Natural killer cell treated with Interleukin-12 subunit alpha and Interleukin-12 subunit beta and Interleukin-15 and Interleukin-18, amount 100 ng/mL, for 72 hours (primary cell): Measurements from ENCODE around the gene TFPT. TPM values are rescaled to one million over a fixed set of nuclear protein-coding genes. Genes with fewer than 3 reads are reported as not detected.

Experiments used
- ATAC-seq, 2 donors: fragments of 150-1000 bp; cut with Tn5 transposase in 1 of 2; sonication (Bioruptor Pico), chemical (Tn5 transposase) in 1 of 2; 2 replicates each; pipeline ENCODE4 v1.10.0; 2021
- DNase-seq: peaks from one replicate; pipeline ENCODE4 v3.0.0; 2022; ENCODE audit warnings: low spot score
- H3K27ac Mint-ChIP-seq, 2 donors: 1 replicate in 1 of 2; 2 replicates in 1 of 2; pipeline ENCODE4 v1.8.0; 2022; ENCODE audit warnings: mixed read lengths in 2 of 2, mild to moderate bottlenecking in 1 of 2, moderate library complexity in 1 of 2
- H3K27me3 Mint-ChIP-seq, 2 donors: 1 replicate in 1 of 2; 2 replicates in 1 of 2; pipeline ENCODE4 v1.8.0; 2022; ENCODE audit warnings: mixed read lengths in 2 of 2
- H3K36me3 Mint-ChIP-seq: one replicate; pipeline ENCODE4 v1.8.0; 2022; ENCODE audit warnings: mixed read lengths
- H3K4me1 Mint-ChIP-seq, 2 donors: 1 replicate in 1 of 2; 2 replicates in 1 of 2; pipeline ENCODE4 v1.8.0; 2022; ENCODE audit warnings: low read depth in 2 of 2, mixed read lengths in 2 of 2, mild to moderate bottlenecking in 1 of 2
- H3K4me3 Mint-ChIP-seq: one replicate; pipeline ENCODE4 v1.8.0; 2022; ENCODE audit warnings: mixed read lengths
- H3K9me3 Mint-ChIP-seq: 2 replicates; pipeline ENCODE4 v1.8.0; 2022; ENCODE audit warnings: mixed read lengths
- total RNA-seq, 2 donors: library from RNA; stranded (reverse); gene quantifications; one replicate each; pipeline ENCODE4 v1.2.3, GENCODE V29; 2022

TFPT gene
- total RNA-seq, 2 donors from 2014 or later: 48.3 to 51.7 TPM

DNA sequence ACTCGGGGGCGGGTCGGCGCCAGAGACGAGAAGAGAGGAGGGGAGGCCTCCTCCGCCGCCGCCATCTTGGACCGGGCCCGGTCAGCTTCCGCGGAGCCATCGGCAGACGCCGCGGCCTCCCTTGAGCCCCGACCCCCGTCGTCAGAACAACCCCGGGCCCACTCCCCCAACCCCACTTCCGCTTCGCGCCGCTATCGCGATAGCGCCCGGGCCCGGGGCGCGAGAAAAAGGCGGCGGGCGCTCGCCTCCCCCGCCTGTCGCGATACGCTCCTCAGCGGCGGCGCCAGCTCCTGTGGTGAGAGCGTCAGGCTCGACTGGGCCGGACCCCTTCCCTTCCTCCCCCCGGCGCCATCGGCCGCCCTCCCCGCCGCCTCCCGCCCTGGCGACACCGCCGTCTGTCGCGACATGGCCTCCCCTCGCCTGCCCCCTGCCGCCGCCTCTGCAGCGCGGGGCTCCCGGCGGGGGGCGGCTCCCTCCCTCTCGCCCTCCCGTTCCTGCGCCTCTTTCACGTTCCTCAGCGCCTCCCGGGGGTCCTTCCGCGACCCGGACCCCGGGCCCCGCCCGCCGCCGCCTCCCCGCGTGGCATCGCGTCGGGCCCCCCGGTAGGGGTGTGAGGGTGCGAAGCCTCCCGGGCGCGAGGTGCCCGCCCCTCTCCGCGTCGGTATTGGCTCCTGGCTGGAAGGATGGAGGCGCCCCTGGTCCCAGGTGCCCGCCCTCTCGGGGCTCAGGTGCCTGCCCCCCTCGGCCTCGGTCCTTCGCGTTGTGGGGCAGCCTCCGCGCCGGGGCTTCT lies 22.4 kb upstream of the TFPT start, which contains the start of gene CNOT3:
Gene CNOT3 (plus strand): TSS at position 64 of the 790 bp plus-strand sequence. CDS start 5,217 bp downstream, outside the sequence.
- Mint-ChIP-seq H3K9me3 (no peaks in the 10 kb centered on the region), H3K4me1 (peaks cover 51 to 52% of the 10 kb centered on the region in 2 donors), H3K36me3 (no peaks in the 10 kb centered on the region), H3K4me3 (peak within 1 kb of the TSS; percentile 95), H3K27me3 (no peaks in the 10 kb centered on the region), H3K27ac (peak within 1 kb of the TSS; percentile 93 to 94)
- DNase-seq (no peak), ATAC-seq (no peak)

DNA sequence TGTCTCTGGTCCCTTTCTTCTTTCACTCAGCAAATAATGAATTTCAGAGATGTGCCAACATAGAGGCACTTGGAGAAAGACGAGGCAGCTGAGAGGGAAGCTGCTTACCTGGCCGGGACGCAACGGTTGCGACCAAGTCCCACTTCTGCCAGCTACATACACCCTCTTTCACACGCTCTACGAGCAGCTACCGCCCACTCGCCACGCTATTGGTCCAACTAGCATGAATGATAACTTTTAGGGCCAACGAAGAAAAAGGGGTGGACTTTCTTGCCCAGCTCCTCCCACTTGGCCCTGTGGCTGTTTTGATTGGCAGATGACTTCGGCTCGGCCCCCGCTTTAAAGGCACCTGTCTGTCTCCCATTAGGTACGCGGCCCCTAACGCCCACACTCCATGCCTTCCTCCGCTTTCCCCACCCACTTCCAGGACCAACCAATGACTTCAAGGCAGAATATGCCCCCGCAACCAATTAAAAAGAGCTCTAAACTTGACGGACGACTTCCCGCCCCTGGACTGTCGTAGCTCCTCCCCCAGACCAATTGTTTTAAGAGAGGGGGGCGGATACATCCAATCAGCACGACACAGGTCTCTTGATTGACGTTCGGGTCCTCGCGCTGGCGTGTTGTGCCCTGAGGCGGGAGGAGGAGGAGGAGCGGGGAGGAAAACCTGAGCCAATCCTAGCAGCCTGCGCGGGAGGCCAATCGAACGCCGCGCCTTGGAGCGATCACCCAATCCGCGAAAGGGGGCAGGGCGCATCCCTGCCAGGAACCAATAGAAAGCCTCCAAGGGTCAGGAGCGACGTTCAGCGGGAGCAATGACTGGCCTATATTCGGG lies 21.6 kb upstream of the TFPT start:
- ATAC-seq: peak; percentile 91 to 93
- Mint-ChIP-seq H3K4me3 (peak overlapping the region; percentile 95), H3K27ac (peak overlapping the region; percentile 77 to 78), H3K9me3 (no peaks in the 10 kb centered on the region), H3K4me1 (peaks cover 46 to 49% of the 10 kb centered on the region in 2 donors), H3K27me3 (no peaks in the 10 kb centered on the region), H3K36me3 (no peaks in the 10 kb centered on the region)
- DNase-seq: peak; percentile 100

DNA sequence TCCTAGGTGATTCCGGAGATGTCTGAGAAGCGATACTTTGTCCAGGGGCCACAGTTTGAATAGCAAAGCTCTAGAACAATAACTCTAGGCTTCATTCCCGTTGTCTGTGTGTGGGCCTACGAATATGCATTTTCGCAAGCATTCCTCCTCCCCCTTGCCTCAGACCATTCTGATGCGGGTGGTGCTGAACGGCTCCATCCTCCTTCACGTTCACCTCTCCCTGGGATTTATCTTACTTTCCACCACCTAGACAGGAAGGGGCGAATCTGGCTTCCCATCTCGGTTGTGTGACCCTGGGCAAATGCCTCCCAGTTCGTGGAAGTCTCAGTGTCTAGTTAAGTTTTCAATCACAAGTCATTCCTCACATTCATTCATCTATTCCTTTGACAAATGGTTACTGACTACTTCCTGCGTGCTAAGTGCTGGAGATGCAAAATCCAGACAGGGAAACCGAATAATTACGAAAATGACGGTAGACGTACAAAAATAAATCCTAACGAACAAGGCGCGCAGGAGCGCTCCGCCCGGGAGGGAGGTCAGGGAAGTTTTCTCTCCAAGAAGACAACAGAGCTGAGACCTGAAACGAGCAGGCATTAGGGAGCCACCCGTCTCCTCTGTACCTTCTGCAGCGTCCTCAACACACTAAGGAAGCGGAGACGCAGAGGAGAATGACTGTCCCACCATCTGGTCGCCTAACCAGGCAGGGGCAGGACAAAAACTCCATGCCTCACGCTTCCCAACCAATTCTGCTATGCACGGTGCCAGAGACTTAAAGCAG lies 20.8 kb upstream of the TFPT start:
- no peaks in the 10 kb centered on the region for H3K27me3 Mint-ChIP-seq
- peaks cover 38 to 41% of the 10 kb centered on the region in 2 donors for H3K4me1 Mint-ChIP-seq
- H3K36me3 Mint-ChIP-seq: no peaks in the 10 kb centered on the region
- DNase-seq (no peak), ATAC-seq (no peak)
- H3K4me3 Mint-ChIP-seq: peak overlapping the region; percentile 95
- H3K27ac Mint-ChIP-seq: peak overlapping the region; percentile 77 to 78
- no peaks in the 10 kb centered on the region for H3K9me3 Mint-ChIP-seq

DNA sequence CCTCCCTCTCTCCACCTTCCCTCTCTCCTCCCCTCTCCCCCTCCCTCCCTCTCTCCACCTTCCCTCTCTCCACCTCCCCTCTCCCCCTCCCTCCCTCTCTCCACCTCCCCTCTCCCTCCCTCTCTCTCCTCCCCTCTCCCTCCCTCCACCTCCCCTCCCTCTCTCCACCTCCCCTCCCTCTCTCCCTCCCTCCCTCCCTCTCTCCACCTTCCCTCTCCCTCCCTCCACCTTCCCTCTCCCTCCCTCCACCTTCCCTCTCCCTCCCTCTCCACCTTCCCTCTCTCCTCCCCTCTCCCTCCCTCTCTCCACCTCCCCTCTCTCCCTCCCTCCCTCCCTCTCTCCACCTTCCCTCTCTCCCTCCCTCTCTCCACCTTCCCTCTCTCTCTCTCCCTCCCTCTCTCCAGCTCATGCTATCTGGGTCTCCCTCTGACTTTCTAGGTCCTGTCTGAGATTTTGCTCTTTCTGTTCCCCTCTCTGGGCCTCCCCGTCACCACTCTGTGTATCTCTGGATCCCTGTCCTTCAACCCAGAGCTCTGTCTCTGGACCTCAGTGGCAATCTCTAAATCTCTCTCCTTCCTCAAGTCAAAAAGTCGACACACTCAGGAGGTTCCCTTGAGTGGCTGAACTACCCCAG lies 18.6 kb upstream of the TFPT start:
- Mint-ChIP-seq H3K4me1 (peaks cover 21 to 24% of the 10 kb centered on the region in 2 donors), H3K27me3 (no peaks in the 10 kb centered on the region), H3K36me3 (no peaks in the 10 kb centered on the region), H3K9me3 (no peaks in the 10 kb centered on the region), H3K27ac (peak overlapping the region in 1 of 2 donors; percentile 64), H3K4me3 (no peak overlapping the region)
- no peak for ATAC-seq
- no peak for DNase-seq

DNA sequence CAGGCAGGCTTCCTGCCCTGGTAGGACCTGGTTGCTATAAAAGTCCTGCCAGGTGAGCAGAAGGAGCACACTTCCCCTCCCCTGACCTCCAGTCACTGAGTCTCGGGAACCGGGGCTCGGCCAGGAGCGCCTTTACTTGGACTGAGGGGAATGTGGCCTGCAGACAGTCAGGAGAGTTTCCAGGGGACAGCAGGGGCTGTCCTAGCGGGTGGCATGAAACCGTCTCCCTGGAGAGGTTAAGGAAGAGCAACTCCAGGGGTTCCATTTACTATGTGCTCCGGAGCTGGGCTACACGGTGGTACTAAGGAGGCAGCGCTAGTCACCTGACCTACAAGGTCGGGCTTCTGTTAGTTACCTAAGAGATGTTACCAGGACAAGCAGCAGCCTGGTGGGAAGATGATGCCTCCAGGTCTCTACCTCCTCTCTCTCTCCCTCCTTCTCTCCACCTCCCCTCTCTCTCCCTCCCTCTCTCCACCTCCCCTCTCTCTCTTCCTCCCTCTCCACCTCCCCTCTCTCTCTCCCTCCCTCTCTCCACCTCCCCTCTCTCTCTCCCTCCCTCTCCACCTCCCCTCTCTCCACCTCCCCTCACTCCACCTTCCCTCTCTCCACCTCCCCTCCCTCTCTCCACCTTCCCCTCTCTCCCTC lies 18.0 kb upstream of the TFPT start:
- Mint-ChIP-seq H3K36me3 (no peaks in the 10 kb centered on the region), H3K4me3 (no peak overlapping the region), H3K4me1 (peaks cover 15 to 18% of the 10 kb centered on the region in 2 donors), H3K9me3 (no peaks in the 10 kb centered on the region), H3K27me3 (no peaks in the 10 kb centered on the region), H3K27ac (no peak overlapping the region)
- no peak for ATAC-seq
- no peak for DNase-seq

DNA sequence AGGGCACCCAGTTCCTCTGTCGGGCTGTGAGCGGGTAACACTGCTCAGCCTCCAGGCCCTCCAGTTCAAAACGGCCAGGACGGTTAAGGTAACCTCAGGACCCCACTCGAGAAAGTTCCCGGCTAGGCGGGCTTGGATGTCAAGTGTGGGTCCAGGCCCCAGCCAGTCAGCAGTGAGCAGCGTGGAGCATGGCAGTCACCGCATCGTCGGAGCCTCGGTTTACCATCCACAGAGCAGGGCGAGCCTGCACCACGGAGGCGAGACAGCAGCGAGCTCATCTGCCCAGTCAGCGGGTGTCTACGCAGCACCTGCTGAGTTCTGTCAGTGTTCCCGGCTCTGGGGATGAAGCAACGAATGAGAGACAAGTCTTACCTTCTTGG lies 14.2 kb upstream of the TFPT start:
- DNase-seq (no peak), ATAC-seq (no peak)
- Mint-ChIP-seq H3K27me3 (no peaks in the 10 kb centered on the region), H3K36me3 (no peaks in the 10 kb centered on the region), H3K9me3 (no peaks in the 10 kb centered on the region), H3K27ac (no peak overlapping the region), H3K4me1 (peaks cover 4 to 5% of the 10 kb centered on the region in 2 donors), H3K4me3 (no peak overlapping the region)

DNA sequence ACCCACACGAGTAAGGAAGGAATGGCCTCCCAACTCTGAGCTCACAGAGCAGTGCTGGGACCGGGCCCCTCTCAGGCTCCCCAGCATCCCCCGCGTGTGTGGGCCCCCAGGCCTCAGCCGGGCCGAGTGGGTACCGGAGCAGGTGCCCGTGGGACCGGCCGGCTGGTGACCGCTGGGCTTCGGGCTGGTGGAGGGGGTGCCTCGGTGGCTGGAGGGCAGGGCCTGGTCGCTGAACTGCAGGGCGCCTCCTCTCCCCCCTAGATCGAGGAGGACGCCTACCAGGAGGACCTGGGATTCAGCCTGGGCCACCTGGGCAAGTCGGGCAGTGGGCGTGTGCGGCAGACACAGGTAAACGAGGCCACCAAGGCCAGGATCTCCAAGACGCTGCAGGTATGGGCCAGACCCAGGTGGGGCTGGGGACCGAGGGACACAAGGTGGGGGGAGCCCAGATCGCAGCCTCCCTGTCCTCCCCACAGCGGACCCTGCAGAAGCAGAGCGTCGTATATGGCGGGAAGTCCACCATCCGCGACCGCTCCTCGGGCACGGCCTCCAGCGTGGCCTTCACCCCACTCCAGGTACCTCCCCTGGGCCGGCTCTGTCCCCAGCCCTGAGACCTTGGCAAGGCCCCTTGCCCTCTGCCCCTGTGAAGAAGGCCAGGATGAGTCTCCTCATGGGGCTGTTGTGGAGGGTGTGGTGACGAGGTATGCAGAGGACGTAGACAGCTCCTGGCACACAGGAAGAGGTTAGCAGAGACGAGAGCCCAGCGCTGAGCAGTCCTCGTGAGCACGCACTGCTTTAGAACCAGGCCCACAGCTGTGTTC lies 13.5 kb upstream of the TFPT start:
- Mint-ChIP-seq H3K4me3 (no peak overlapping the region), H3K36me3 (no peaks in the 10 kb centered on the region), H3K27ac (no peak overlapping the region), H3K27me3 (no peaks in the 10 kb centered on the region), H3K9me3 (no peaks in the 10 kb centered on the region), H3K4me1 (no peaks in the 10 kb centered on the region)
- DNase-seq: no peak
- no peak for ATAC-seq

DNA sequence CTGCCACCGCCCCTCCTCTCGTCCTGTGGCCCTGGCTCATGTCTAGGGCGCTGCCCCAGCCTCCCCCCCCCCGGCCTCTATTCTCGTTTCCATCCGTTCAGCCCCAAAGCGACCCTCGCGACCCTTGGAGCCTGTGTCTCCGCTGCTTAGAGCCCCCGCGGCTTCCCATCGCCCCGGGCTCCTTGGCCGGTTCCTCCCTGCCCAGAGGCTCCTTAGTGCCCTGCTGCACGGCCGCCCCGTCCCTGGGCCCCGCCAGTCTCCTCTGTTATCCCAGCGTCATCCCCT lies 12.9 kb upstream of the TFPT start:
- Mint-ChIP-seq H3K9me3 (no peaks in the 10 kb centered on the region), H3K27me3 (no peaks in the 10 kb centered on the region), H3K27ac (no peak overlapping the region), H3K4me1 (no peaks in the 10 kb centered on the region), H3K4me3 (no peak overlapping the region), H3K36me3 (no peaks in the 10 kb centered on the region)
- DNase-seq: no peak
- ATAC-seq: no peak

DNA sequence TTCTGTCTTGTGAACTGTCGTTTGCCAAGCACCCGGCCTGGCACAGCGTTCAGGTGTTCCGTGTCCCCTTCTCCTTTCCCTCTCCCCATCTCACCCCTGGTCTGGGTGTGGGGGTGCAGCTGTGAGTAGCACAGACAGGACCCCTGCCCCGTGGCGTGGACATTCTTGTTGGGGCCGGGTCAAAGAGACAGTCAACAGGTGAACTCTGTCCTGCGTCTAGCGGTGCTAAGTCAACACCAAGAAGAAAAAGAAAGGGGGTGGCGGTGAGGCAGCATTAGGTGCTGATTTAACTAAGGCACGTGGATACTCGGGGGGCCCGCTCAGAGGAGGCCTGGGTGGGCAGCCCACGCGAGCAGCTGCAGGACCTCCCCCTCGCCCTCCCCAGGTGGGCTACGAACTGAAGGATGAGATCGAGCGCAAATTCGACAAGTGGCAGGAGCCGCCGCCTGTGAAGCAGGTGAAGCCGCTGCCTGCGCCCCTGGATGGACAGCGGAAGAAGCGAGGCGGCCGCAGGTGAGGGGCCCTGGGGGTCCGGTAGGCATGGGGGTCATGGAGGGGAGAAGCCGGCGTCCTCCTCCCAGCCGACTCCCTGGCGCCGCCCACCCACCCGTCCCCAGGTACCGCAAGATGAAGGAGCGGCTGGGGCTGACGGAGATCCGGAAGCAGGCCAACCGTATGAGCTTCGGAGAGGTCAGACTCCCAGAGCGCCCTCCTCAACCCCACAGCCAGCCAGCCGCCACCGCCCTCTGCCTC lies 12.4 kb upstream of the TFPT start:
- Mint-ChIP-seq H3K27ac (no peak overlapping the region), H3K9me3 (no peaks in the 10 kb centered on the region), H3K36me3 (no peaks in the 10 kb centered on the region), H3K27me3 (no peaks in the 10 kb centered on the region), H3K4me1 (no peaks in the 10 kb centered on the region), H3K4me3 (no peak overlapping the region)
- no peak for ATAC-seq
- DNase-seq: no peak

DNA sequence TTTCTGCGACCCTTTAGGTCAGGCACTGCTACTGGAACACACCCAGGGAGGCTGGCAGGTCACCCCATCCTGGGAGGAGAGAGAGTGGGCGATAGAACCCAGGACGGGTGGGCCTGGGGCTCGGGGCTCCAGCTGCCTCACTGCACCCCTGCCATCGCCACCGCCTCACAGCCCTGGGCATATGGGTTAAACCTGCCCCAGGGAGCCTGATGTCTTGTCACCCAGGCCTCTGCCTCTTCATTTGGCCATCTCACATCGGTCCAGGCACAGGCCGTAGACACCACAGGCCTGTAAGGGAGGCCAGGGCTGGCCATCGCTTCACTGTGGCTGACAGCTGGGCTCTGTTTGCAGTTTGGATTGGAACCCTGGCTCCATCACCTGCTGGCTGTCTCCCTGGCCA lies 10.3 kb upstream of the TFPT start:
- Mint-ChIP-seq H3K9me3 (no peaks in the 10 kb centered on the region), H3K4me1 (no peaks in the 10 kb centered on the region), H3K4me3 (no peak overlapping the region), H3K36me3 (no peaks in the 10 kb centered on the region), H3K27me3 (no peaks in the 10 kb centered on the region), H3K27ac (no peak overlapping the region)
- DNase-seq (no peak), ATAC-seq (no peak)

DNA sequence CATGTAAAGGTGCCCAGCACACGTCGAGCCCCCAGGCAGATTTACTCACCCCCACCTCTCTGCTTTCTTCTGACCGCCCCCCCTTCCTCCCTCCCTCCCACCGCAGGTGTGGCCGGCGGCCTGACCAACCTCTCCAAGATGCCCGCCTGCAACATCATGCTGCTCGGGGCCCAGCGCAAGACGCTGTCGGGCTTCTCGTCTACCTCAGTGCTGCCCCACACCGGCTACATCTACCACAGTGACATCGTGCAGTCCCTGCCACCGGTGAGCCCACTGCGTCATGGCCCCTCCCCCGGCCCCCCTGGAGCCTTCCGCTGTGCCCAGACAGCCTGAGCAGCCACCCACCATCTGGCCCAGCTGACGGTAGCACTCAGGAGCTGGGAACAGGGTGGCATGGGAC lies 8.9 kb upstream of the TFPT start:
- H3K27me3 Mint-ChIP-seq: no peaks in the 10 kb centered on the region
- DNase-seq (no peak), ATAC-seq (no peak)
- no peak overlapping the region for H3K4me3 Mint-ChIP-seq
- H3K4me1 Mint-ChIP-seq: no peaks in the 10 kb centered on the region
- H3K27ac Mint-ChIP-seq: no peak overlapping the region
- H3K9me3 Mint-ChIP-seq: no peaks in the 10 kb centered on the region
- H3K36me3 Mint-ChIP-seq: no peaks in the 10 kb centered on the region

DNA sequence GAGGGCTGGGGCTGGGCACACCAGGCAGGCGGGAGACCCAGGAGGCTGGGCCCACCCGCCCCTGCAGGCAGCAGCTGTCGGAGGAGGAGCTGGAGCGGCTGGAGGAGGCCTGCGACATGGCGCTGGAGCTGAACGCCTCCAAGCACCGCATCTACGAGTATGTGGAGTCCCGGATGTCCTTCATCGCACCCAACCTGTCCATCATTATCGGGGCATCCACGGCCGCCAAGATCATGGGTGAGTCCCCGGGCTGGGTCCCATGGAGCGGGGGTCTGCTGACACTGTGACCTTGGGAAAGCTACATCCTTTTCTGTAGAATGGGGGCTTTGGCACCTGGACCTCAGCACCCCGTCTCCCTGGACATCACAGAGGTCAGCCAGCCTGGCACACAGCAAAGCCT lies 8.2 kb upstream of the TFPT start:
- ATAC-seq: no peak
- no peaks in the 10 kb centered on the region for H3K36me3 Mint-ChIP-seq

More for the DNA sequence above, 8.2 kb upstream of the TFPT start:
- H3K27me3 Mint-ChIP-seq: no peaks in the 10 kb centered on the region
- no peak for DNase-seq
- no peak overlapping the region for H3K27ac Mint-ChIP-seq
- no peaks in the 10 kb centered on the region for H3K4me1 Mint-ChIP-seq
- no peaks in the 10 kb centered on the region for H3K9me3 Mint-ChIP-seq
- no peak overlapping the region for H3K4me3 Mint-ChIP-seq
